HepG2 (cell line): ENCODE data around the gene SLC4A2. TPM values are rescaled to one million over a fixed set of nuclear protein-coding genes. Genes with fewer than 3 reads are reported as not detected.

Experiments
- AGO1 ChIP-seq: fragments of 200-400 bp; formaldehyde crosslinking; IDR thresholded peaks from 2 replicates; pipeline ENCODE4 v1.6.1; 2017; ENCODE audit warnings: mild to moderate bottlenecking, low read depth, low read length, moderate library complexity; ENCODE audit not compliant: poor library complexity, severe bottlenecking
- ASH2L ChIP-seq: fragments of 300-600, 200-600 bp; sonication (generic); IDR thresholded peaks from 2 replicates; pipeline ENCODE4 v1.7.0; 2017; ENCODE audit warnings: low read depth, mild to moderate bottlenecking, moderate library complexity, mixed read lengths, low read length; ENCODE audit not compliant: insufficient read length
- ELF1 ChIP-seq: sonication (generic); formaldehyde crosslinking; IDR thresholded peaks from 2 replicates; pipeline ENCODE4 v1.4.0; 2020; ENCODE audit warnings: missing genetic modification reagents
- KMT2B ChIP-seq: IDR thresholded peaks from 2 replicates; pipeline ENCODE4 v1.6.1; 2016; ENCODE audit warnings: missing genetic modification reagents, missing compliant biosample characterization
- MATR3 ChIP-seq: sonication (generic); formaldehyde crosslinking; IDR thresholded peaks from 2 replicates; pipeline ENCODE4 v1.4.0; 2020; ENCODE audit warnings: missing genetic modification reagents
- MEF2D ChIP-seq: sonication (generic); formaldehyde crosslinking; IDR thresholded peaks from 2 replicates; pipeline ENCODE4 v1.5.1; 2020; ENCODE audit warnings: mild to moderate bottlenecking, missing genetic modification reagents
- PHF8 ChIP-seq: sonication (generic); formaldehyde crosslinking; IDR thresholded peaks from 2 replicates; pipeline ENCODE4 v1.5.0; 2020; ENCODE audit warnings: missing genetic modification reagents
- SAP130 ChIP-seq: IDR thresholded peaks from 2 replicates; pipeline ENCODE4 v1.6.1; 2016; ENCODE audit warnings: low read depth
- SP4 ChIP-seq: sonication (generic); formaldehyde crosslinking; IDR thresholded peaks from 2 replicates; pipeline ENCODE4 v1.8.1; 2023; ENCODE audit warnings: mild to moderate bottlenecking, missing genetic modification reagents
- ZBTB3 ChIP-seq: sonication (generic); formaldehyde crosslinking; IDR thresholded peaks from 2 replicates; pipeline ENCODE4 v1.4.0; 2020; ENCODE audit warnings: low read depth, mild to moderate bottlenecking, moderate library complexity, missing genetic modification reagents, borderline replicate concordance
- ZBTB38 ChIP-seq: sonication (generic); formaldehyde crosslinking; IDR thresholded peaks from 2 replicates; pipeline ENCODE4 v1.5.1; 2020; ENCODE audit warnings: mild to moderate bottlenecking, missing genetic modification reagents
- ZNF136 ChIP-seq: sonication (generic); formaldehyde crosslinking; IDR thresholded peaks from 2 replicates; pipeline ENCODE4 v1.8.1; 2022; ENCODE audit warnings: low read depth, mild to moderate bottlenecking, moderate library complexity, missing genetic modification reagents
- ZNF354B ChIP-seq: sonication (generic); formaldehyde crosslinking; IDR thresholded peaks from 2 replicates; pipeline ENCODE4 v1.8.0; 2022; ENCODE audit warnings: mild to moderate bottlenecking, missing genetic modification reagents
- ZNF563 ChIP-seq: sonication (generic); formaldehyde crosslinking; IDR thresholded peaks from 2 replicates; pipeline ENCODE4 v1.8.0; 2022; ENCODE audit warnings: mild to moderate bottlenecking, moderate library complexity, missing genetic modification reagents
- ZNF747 ChIP-seq: sonication (generic); formaldehyde crosslinking; IDR thresholded peaks from 2 replicates; pipeline ENCODE4 v1.8.1; 2023; ENCODE audit warnings: missing genetic modification reagents, mild to moderate bottlenecking, borderline replicate concordance
- ZNF776 ChIP-seq: sonication (generic); formaldehyde crosslinking; IDR thresholded peaks from 2 replicates; pipeline ENCODE4 v1.4.0; 2020; ENCODE audit warnings: mild to moderate bottlenecking, missing genetic modification reagents
- polyA plus RNA-seq, 8 experiments: library from polyadenylated mRNA; depleted of rRNA in 3 of 8; stranded (reverse) in 7 of 8; unstranded in 1 of 8; fragments of >200 nt; fragmentation: Illumina TruSeq in 4 of 8; extraction: Trizol in 4 of 8; gene quantifications; 2 replicates each; pipeline versions ENCODE4 v1.2.1 to v1.2.3, GENCODE V29; 2011 to 2016; ENCODE audit warnings: low read depth in 4 of 8, missing spikeins in 1 of 8, mixed read lengths in 1 of 8; ENCODE audit not compliant: insufficient read depth in 1 of 8
- total RNA-seq, 5 experiments: library from RNA; depleted of rRNA; stranded (reverse); fragments of >200 nt; fragmentation: Illumina TruSeq; extraction: Trizol; gene quantifications; 2 replicates each; pipeline ENCODE4 v1.2.3, GENCODE V29; 2016; ENCODE audit warnings: low read depth in 1 of 5
- TF ChIP-seq, protein P1 (sequence below): sonication (generic); formaldehyde crosslinking; IDR thresholded peaks from 2 replicates; pipeline ENCODE4 v1.8.0; 2022; ENCODE audit warnings: missing genetic modification reagents, mild to moderate bottlenecking, inconsistent platforms, borderline replicate concordance
- TF ChIP-seq, protein P2 (sequence below): sonication (generic); formaldehyde crosslinking; IDR thresholded peaks from 2 replicates; pipeline ENCODE4 v1.4.0; 2020; ENCODE audit warnings: missing genetic modification reagents
- TF ChIP-seq, protein P3 (sequence below): sonication (generic); formaldehyde crosslinking; IDR thresholded peaks from 2 replicates; pipeline ENCODE4 v1.8.1; 2023; ENCODE audit warnings: mild to moderate bottlenecking, missing genetic modification reagents
- TF ChIP-seq, protein P4 (sequence below): sonication (generic); formaldehyde crosslinking; IDR thresholded peaks from 2 replicates; pipeline ENCODE4 v1.4.0; 2020; ENCODE audit warnings: mild to moderate bottlenecking, low read depth, missing genetic modification reagents
- TF ChIP-seq, protein P5 (sequence below): sonication (generic); formaldehyde crosslinking; IDR thresholded peaks from 2 replicates; pipeline ENCODE4 v1.5.0; 2020; ENCODE audit warnings: mild to moderate bottlenecking, missing genetic modification reagents

Gene SLC4A2
- total and polyA plus RNA-seq, 2 of the 13 experiments (the other 11 are each of a cell fraction or from before 2014, with no cell fraction given) = 51.9 to 73.4 TPM

DNA sequence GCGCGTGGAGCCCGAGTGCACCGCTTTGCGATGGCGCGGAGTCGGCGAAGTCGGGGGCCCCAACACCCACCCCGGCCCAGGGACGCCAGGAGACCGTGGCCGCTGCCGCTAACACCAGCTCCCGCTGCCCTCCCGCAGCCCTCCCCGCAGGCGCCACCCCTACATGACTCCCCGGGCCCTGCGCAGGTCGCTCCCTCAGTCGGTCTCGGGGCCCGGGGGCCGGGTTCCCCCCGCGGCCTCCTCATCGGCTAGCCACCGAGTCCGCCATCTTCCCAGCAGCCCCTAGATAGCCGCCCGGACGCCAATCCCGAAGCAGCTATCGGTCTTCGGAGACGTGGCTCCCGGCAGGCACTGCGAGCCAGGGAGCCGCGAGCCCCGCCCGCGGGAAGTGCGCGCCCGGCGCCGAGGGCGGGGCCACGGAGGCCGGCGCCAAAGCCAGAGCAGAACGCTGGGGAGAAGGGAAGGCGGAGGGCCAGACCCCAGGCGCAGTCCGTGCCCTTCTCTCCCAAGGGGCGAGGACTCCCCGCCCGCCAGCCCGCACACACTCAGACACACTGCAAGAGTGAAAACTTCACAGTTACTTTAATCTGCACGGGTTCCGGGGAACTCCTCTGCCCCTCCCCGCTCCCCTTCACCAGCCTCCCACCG, 21.3 kb downstream of the SLC4A2 start, which contains the start of gene FASTK (continued):
- TF ChIP-seq ZBTB38 (CRISPR knock-in tag) (no peak), ZBTB3 (0 out of 2 replicates have a peak, but pooled peaks have one; percentile 55), ELF1 (no peak), ZNF563 (CRISPR knock-in tag) (peak; percentile 14; the same call in 1 of the 2 replicates), KMT2B (CRISPR knock-in tag) (no peak), PHF8 (CRISPR knock-in tag) (peak; percentile 95), SAP130 (CRISPR knock-in tag) (peak; percentile 85), MATR3 (CRISPR knock-in tag) (no peak), ZNF354B (CRISPR knock-in tag) (0 out of 2 replicates have a peak, but pooled peaks have one; percentile 50), SP4 (CRISPR knock-in tag) (peak; percentile 69; the same call in 1 of the 2 replicates), ZNF136 (CRISPR knock-in tag) (0 out of 2 replicates have a peak, but pooled peaks have one; percentile 53), MEF2D (CRISPR knock-in tag) (0 out of 2 replicates have a peak, but pooled peaks have one; percentile 22), ZNF776 (0 out of 2 replicates have a peak, but pooled peaks have one; percentile 21), ZNF747 (CRISPR knock-in tag) (0 out of 2 replicates have a peak, but pooled peaks have one; percentile 22), ASH2L (peak; percentile 84), AGO1 (peak; percentile 87)
- TF ChIP-seq, protein P1, sequence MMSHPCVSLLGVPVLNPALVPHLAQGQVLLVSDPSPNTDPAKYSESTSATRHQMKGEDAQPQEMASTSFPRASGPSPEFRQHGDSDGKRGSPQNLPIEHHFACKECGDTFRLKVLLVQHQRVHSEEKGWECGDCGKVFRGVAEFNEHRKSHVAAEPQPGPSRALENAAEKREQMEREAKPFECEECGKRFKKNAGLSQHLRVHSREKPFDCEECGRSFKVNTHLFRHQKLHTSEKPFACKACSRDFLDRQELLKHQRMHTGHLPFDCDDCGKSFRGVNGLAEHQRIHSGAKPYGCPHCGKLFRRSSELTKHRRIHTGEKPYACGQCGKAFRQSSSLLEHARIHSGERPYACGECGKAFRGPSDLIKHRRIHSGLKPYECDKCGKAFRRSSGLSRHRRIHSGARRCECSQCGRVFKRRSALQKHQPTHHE = peak; percentile 57; the same call in 1 of the 2 replicates
- TF ChIP-seq, protein P2, sequence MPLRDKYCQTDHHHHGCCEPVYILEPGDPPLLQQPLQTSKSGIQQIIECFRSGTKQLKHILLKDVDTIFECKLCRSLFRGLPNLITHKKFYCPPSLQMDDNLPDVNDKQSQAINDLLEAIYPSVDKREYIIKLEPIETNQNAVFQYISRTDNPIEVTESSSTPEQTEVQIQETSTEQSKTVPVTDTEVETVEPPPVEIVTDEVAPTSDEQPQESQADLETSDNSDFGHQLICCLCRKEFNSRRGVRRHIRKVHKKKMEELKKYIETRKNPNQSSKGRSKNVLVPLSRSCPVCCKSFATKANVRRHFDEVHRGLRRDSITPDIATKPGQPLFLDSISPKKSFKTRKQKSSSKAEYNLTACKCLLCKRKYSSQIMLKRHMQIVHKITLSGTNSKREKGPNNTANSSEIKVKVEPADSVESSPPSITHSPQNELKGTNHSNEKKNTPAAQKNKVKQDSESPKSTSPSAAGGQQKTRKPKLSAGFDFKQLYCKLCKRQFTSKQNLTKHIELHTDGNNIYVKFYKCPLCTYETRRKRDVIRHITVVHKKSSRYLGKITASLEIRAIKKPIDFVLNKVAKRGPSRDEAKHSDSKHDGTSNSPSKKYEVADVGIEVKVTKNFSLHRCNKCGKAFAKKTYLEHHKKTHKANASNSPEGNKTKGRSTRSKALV (CRISPR knock-in tag) = no peak
- TF ChIP-seq, protein P3, sequence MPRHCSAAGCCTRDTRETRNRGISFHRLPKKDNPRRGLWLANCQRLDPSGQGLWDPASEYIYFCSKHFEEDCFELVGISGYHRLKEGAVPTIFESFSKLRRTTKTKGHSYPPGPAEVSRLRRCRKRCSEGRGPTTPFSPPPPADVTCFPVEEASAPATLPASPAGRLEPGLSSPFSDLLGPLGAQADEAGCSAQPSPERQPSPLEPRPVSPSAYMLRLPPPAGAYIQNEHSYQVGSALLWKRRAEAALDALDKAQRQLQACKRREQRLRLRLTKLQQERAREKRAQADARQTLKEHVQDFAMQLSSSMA (CRISPR knock-in tag) = no peak
- TF ChIP-seq, protein P4, sequence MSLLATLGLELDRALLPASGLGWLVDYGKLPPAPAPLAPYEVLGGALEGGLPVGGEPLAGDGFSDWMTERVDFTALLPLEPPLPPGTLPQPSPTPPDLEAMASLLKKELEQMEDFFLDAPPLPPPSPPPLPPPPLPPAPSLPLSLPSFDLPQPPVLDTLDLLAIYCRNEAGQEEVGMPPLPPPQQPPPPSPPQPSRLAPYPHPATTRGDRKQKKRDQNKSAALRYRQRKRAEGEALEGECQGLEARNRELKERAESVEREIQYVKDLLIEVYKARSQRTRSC = 0 out of 2 replicates have a peak, but pooled peaks have one; percentile 52
- TF ChIP-seq, protein P5, sequence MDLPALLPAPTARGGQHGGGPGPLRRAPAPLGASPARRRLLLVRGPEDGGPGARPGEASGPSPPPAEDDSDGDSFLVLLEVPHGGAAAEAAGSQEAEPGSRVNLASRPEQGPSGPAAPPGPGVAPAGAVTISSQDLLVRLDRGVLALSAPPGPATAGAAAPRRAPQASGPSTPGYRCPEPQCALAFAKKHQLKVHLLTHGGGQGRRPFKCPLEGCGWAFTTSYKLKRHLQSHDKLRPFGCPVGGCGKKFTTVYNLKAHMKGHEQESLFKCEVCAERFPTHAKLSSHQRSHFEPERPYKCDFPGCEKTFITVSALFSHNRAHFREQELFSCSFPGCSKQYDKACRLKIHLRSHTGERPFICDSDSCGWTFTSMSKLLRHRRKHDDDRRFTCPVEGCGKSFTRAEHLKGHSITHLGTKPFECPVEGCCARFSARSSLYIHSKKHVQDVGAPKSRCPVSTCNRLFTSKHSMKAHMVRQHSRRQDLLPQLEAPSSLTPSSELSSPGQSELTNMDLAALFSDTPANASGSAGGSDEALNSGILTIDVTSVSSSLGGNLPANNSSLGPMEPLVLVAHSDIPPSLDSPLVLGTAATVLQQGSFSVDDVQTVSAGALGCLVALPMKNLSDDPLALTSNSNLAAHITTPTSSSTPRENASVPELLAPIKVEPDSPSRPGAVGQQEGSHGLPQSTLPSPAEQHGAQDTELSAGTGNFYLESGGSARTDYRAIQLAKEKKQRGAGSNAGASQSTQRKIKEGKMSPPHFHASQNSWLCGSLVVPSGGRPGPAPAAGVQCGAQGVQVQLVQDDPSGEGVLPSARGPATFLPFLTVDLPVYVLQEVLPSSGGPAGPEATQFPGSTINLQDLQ (CRISPR knock-in tag) = 0 out of 2 replicates have a peak, but pooled peaks have one; percentile 18
